ENCODE results near the gene PCARE. TPM values are rescaled to one million over a fixed set of nuclear protein-coding genes. Genes with fewer than 3 reads are reported as not detected.

Gene PCARE
- under 1 TPM in 2 of 4 donors, not detected in 2; under 0.01 to 0.14 TPM for total RNA-seq
- not detected for polyA plus RNA-seq

GRCh38 chr2:29074411-29074810, at the start of gene PCARE:
PCARE (minus strand) TSS chr2:29074523; CDS start chr2:29074261, 262 bp downstream.
- peak within 1 kb of the TSS in 1 of 4 donors; percentile 11 for H3K27ac ChIP-seq
- no peaks in the 10 kb centered on the region for H3K36me3 ChIP-seq
- TF ChIP-seq EP300 (IDR thresholded peaks at IDR 0.05) (no peak), CTCF (IDR thresholded peaks at IDR 0.05) (no peak), POLR2AphosphoS5 (IDR thresholded peaks at IDR 0.05) (no peak), POLR2A (IDR thresholded peaks at IDR 0.05) (no peak)
- WGBS, 2 donors = 87 to 93% methylated on average over 8 of the region's 8 CpGs
- H3K4me3 ChIP-seq = no peak within 1 kb of the TSS
- no peaks in the 10 kb centered on the region for H3K27me3 ChIP-seq
- peaks cover 0 to 2% (median 0%) of the 10 kb centered on the region in 4 donors for H3K9me3 ChIP-seq
- no peak for DNase-seq
- H3K4me1 ChIP-seq = peaks cover 0 to 14% (median 4%) of the 10 kb centered on the region in 4 donors
- intact Hi-C loops (cut with DNase I) = no loop called here

GRCh38 chr2:29123617-29124349, 49.5 kb upstream of the PCARE start:
- whole genome bisulfite sequencing, 2 donors = 92 to 94% methylated on average over 3 of the region's 3 CpGs
- H3K4me3 ChIP-seq = no peak overlapping the region
- intact Hi-C loops (cut with DNase I) = no loop called here
- no peak for TF ChIP-seq EP300 (IDR thresholded peaks at IDR 0.05)
- TF ChIP-seq CTCF (IDR thresholded peaks at IDR 0.05) = no peak
- no peak for TF ChIP-seq POLR2A (IDR thresholded peaks at IDR 0.05)
- TF ChIP-seq POLR2AphosphoS5 (IDR thresholded peaks at IDR 0.05) = no peak
- H3K4me1 ChIP-seq = peaks cover 0 to 37% (median 10%) of the 10 kb centered on the region in 4 donors
- no peaks in the 10 kb centered on the region for H3K27me3 ChIP-seq
- no peak for DNase-seq
- H3K27ac ChIP-seq = no peak overlapping the region
- H3K9me3 ChIP-seq = no peaks in the 10 kb centered on the region
- H3K36me3 ChIP-seq = peaks cover 0 to 29% (median 0%) of the 10 kb centered on the region in 4 donors

- H3K4me1 ChIP-seq = peaks cover 0 to 36% (median 25%) of the 10 kb centered on the region in 4 donors
- H3K27ac ChIP-seq = no peak overlapping the region
- no peak for DNase-seq
- WGBS, 2 donors = 89 to 92% methylated on average over 2 of the region's 2 CpGs
- no peak overlapping the region for H3K4me3 ChIP-seq
- no peaks in the 10 kb centered on the region for H3K27me3 ChIP-seq
- TF ChIP-seq POLR2A (IDR thresholded peaks at IDR 0.05) = no peak
- TF ChIP-seq EP300 (IDR thresholded peaks at IDR 0.05) = no peak
- TF ChIP-seq POLR2AphosphoS5 (IDR thresholded peaks at IDR 0.05) = no peak
- TF ChIP-seq CTCF (IDR thresholded peaks at IDR 0.05) = no peak
- H3K9me3 ChIP-seq = no peaks in the 10 kb centered on the region
- intact Hi-C loops (cut with DNase I) = no loop called here
- peaks cover 0 to 29% (median 0%) of the 10 kb centered on the region in 4 donors for H3K36me3 ChIP-seq
Measured at GRCh38 chr2:29120846-29121245, 46.5 kb upstream of the PCARE start.

GRCh38 chr2:29119211-29119610, 44.9 kb upstream of the PCARE start:
- 49 to 56% methylated on average over 4 of the region's 4 CpGs for WGBS, 2 donors
- Histone ChIP-seq H3K4me3 (no peak overlapping the region), H3K27me3 (no peaks in the 10 kb centered on the region), H3K4me1 (peaks cover 0 to 42% (median 28%) of the 10 kb centered on the region in 4 donors), H3K9me3 (no peaks in the 10 kb centered on the region), H3K36me3 (peaks cover 0 to 20% (median 0%) of the 10 kb centered on the region in 4 donors), H3K27ac (no peak overlapping the region)
- DNase-seq = no peak
- intact Hi-C loops (cut with DNase I) = loop anchor here (10.0 kb wide), 1 partner anchor 164 kb away; no protein-coding TSS in a partner anchor
- no peak for TF ChIP-seq POLR2AphosphoS5 (IDR thresholded peaks at IDR 0.05)
- no peak for TF ChIP-seq EP300 (IDR thresholded peaks at IDR 0.05)
- no peak for TF ChIP-seq POLR2A (IDR thresholded peaks at IDR 0.05)
- no peak for TF ChIP-seq CTCF (IDR thresholded peaks at IDR 0.05)

Data from sigmoid colon (tissue), 7 donors.